ENCODE data around the gene IRGQ. TPM values are rescaled to one million over a fixed set of nuclear protein-coding genes. Genes with fewer than 3 reads are reported as not detected.

The IRGQ gene, protein sequence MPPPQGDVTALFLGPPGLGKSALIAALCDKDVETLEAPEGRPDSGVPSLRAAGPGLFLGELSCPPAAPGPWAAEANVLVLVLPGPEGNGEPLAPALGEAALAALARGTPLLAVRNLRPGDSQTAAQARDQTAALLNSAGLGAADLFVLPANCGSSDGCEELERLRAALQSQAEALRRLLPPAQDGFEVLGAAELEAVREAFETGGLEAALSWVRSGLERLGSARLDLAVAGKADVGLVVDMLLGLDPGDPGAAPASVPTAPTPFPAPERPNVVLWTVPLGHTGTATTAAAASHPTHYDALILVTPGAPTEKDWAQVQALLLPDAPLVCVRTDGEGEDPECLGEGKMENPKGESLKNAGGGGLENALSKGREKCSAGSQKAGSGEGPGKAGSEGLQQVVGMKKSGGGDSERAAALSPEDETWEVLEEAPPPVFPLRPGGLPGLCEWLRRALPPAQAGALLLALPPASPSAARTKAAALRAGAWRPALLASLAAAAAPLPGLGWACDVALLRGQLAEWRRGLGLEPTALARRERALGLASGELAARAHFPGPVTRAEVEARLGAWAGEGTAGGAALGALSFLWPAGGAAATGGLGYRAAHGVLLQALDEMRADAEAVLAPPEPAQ
- 52.9 and 53.5 TPM in 2 replicates for total RNA-seq
- long read RNA-seq, transcript IRGQ-202 (1 exons, 3,752 nt) = major isoform, 5 of 5 reads
- long read RNA-seq, partial matches to known transcripts = 0 of 5 reads
- long read RNA-seq, other reads (novel, unspliced or antisense) = 0 of 5 reads

DNA sequence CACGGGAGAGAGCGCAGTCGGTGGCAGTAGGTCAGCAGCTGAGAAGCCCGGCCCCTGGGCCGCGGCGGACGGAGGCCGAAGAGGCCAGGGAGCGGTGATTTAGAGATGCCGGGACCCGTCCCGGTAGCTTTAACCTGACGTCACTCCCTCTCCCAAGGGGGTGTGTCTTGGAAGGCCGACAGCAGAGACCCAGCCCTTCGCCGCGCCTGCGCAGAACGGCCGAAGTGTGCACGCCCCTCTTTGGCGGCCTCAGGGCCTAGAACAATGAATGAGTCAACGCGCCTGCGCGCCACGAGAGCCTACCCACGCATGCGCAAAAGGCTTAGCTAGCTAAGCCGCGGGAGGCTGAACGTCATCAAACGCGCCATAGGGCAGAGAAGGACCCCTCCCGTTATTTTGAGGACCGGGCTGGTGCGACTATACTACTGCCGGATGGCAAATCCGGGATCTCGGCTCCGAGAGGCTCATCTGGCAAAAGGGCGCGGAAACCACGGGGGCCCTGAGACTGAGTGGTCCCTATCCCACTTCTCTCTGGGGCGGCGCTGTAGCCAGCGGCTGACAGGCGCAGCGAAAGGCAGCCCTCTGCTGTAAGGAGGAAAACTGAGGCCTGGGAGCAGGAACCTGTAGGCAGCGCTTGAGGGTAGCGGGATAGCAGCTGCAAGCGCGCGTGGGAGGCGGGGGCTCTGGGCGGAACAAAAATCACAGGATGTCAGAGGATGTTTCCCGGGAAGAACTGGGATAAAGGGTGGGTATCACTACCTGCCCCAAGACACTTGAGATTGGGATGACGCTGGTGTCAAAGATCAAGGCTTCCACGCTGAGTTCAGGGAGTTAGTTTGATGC is at the start of gene IRGQ, which contains the start of gene ZNF576:
Gene IRGQ, minus strand, starts transcription at position 136 of the 843 bp plus-strand sequence. CDS start 796 bp downstream, outside the sequence.
Gene ZNF576, plus strand, starts transcription at position 597 of the 843 bp plus-strand sequence. CDS start 514 bp downstream, outside the sequence.
- TF ChIP-seq, protein P1, sequence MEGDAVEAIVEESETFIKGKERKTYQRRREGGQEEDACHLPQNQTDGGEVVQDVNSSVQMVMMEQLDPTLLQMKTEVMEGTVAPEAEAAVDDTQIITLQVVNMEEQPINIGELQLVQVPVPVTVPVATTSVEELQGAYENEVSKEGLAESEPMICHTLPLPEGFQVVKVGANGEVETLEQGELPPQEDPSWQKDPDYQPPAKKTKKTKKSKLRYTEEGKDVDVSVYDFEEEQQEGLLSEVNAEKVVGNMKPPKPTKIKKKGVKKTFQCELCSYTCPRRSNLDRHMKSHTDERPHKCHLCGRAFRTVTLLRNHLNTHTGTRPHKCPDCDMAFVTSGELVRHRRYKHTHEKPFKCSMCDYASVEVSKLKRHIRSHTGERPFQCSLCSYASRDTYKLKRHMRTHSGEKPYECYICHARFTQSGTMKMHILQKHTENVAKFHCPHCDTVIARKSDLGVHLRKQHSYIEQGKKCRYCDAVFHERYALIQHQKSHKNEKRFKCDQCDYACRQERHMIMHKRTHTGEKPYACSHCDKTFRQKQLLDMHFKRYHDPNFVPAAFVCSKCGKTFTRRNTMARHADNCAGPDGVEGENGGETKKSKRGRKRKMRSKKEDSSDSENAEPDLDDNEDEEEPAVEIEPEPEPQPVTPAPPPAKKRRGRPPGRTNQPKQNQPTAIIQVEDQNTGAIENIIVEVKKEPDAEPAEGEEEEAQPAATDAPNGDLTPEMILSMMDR (conservative IDR thresholded peaks at IDR 0.05) = no peak
- Mint-ChIP-seq H3K36me3 (ENCODE audit: low read depth) (peaks cover 7% of the 10 kb centered on the region), H3K4me1 (peaks cover 39% of the 10 kb centered on the region), H3K9me3 (no peaks in the 10 kb centered on the region), H3K27me3 (ENCODE audit: low read depth) (peaks cover 7% of the 10 kb centered on the region), H3K4me3 (peak within 1 kb of the TSS; percentile 99), H3K27ac (ENCODE audit: unreplicated experiment) (peak within 1 kb of the TSS; percentile 99)
- peak; percentile 100 for DNase-seq (ENCODE audit: low read depth, low spot score)

DNA sequence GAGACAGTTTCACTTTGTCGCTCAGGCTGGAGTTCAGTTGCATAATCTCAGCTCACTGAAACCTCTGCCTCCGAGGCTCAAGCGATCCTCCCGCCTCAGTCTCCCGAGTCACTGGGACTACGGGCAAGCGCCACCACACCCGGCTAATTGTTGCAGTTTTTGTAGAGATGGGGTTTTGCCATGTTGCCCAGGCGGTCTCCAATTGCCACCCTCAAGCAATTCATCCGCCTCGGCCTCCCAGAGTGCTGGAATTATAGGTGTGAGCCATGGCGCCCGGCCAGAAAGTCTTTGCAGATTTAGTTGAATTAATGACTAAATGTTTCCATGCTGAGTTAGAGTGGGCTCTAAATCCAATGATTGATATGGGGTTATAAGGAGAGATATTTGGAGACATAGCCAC is 48.2 kb upstream of the IRGQ start:
- H3K27ac Mint-ChIP-seq (ENCODE audit: unreplicated experiment) = no peak overlapping the region
- no peak overlapping the region for H3K4me3 Mint-ChIP-seq
- no peaks in the 10 kb centered on the region for H3K9me3 Mint-ChIP-seq

GRCh38 chr19:43643326-43643725 is 47.4 kb upstream of the IRGQ start:
- H3K9me3 Mint-ChIP-seq = no peaks in the 10 kb centered on the region
- DNase-seq (ENCODE audit: low read depth, low spot score) = no peak
- peaks cover 4% of the 10 kb centered on the region for H3K27me3 Mint-ChIP-seq (ENCODE audit: low read depth)
- H3K27ac Mint-ChIP-seq (ENCODE audit: unreplicated experiment) = no peak overlapping the region
- peak overlapping the region; percentile 68 for H3K4me3 Mint-ChIP-seq
- peaks cover 15% of the 10 kb centered on the region for H3K36me3 Mint-ChIP-seq (ENCODE audit: low read depth)
- TF ChIP-seq, protein P1 (conservative IDR thresholded peaks at IDR 0.05) = no peak
- peaks cover 16% of the 10 kb centered on the region for H3K4me1 Mint-ChIP-seq

More for the DNA sequence above, 48.2 kb upstream of the IRGQ start:
- Mint-ChIP-seq H3K4me1 (peaks cover 8% of the 10 kb centered on the region), H3K27me3 (ENCODE audit: low read depth) (peaks cover 4% of the 10 kb centered on the region), H3K36me3 (ENCODE audit: low read depth) (peaks cover 18% of the 10 kb centered on the region)
- TF ChIP-seq, protein P1 (conservative IDR thresholded peaks at IDR 0.05) = no peak
- no peak for DNase-seq (ENCODE audit: low read depth, low spot score)

DNA sequence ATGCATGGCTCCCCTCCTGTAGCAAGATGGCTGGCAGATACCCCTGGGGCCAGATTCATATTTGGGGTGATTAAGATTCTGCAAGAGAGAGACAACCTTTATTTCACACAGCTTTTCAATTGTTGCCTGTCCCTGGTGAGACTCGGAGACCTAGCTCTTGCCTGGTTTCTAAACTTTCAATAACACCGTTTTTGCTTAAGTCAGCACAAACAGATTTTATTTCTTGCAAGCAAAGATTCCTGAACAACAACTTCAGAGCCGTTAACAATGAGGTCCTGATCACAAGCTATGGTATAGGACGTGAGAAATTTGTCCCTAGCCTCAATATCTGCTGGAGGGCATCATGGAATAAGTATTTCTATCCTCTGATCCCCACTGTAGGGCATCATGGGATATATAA is 46.6 kb upstream of the IRGQ start:
- Mint-ChIP-seq H3K4me3 (peak overlapping the region; percentile 72), H3K27me3 (ENCODE audit: low read depth) (peaks cover 4% of the 10 kb centered on the region), H3K27ac (ENCODE audit: unreplicated experiment) (no peak overlapping the region), H3K36me3 (ENCODE audit: low read depth) (peaks cover 12% of the 10 kb centered on the region), H3K4me1 (peaks cover 24% of the 10 kb centered on the region), H3K9me3 (no peaks in the 10 kb centered on the region)
- no peak for DNase-seq (ENCODE audit: low read depth, low spot score)
- TF ChIP-seq, protein P1 (conservative IDR thresholded peaks at IDR 0.05) = no peak

DNA sequence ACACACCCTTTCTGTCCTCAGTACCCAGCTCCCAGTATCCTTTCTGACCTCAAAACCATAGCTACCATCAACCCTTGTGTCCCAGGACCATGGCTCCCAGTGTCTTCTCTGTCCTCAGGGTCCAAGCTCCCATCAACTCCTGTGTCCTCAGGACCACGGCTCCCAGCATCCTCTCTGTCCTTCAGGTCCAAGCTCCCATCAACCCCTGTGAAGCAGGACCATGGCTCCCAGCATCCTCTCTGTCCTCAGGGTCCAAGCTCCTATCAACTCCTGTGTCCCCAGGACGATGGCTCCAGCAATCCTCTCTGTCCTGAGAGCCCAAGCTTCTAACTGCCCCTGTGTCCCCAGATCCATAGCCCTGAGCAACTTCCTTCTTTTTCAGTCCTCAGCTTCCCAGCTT is 45.4 kb upstream of the IRGQ start:
- DNase-seq (ENCODE audit: low read depth, low spot score) = no peak
- no peaks in the 10 kb centered on the region for H3K9me3 Mint-ChIP-seq
- H3K4me3 Mint-ChIP-seq = peak overlapping the region; percentile 89
- H3K4me1 Mint-ChIP-seq = peaks cover 33% of the 10 kb centered on the region
- H3K27me3 Mint-ChIP-seq (ENCODE audit: low read depth) = peaks cover 4% of the 10 kb centered on the region
- peak overlapping the region; percentile 40 for H3K27ac Mint-ChIP-seq (ENCODE audit: unreplicated experiment)
- TF ChIP-seq, protein P1 (conservative IDR thresholded peaks at IDR 0.05) = no peak
- peaks cover 4% of the 10 kb centered on the region for H3K36me3 Mint-ChIP-seq (ENCODE audit: low read depth)

Measured in neural crest cell (in vitro differentiated cells).